ENCODE results near the gene TRIM24.

The TRIM24 gene

DNA sequence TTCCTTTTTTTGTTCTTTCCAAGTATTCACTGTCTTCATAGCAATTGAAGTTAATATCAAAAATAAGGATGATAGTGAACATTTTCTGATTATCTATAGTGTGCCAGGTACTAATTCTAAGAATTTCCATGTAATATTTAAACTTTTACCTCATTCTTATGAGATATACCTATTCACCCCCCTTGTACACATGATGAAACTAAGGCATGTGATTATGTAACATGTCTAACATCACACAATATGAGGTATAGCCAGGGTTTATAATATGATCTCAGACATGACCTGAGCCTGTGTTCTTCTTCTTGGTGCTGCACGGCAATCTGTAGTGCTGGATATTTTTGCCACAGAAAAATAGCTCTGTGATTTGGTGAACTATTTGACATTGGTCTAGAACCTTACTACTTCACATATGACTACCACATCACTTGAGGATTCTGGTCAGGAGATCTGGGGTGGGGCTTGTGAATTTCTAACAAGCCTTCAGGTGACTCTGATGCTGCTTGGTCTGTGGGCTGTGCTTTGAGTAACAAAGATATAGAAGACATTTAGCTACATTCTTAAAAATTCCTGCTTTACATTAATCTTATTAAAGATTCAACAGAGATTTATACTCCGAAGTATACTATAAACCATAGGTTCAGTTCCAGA is 79.1 kb downstream of the TRIM24 start:
- no peak for DNase-seq (ENCODE audit: low spot score)

DNA sequence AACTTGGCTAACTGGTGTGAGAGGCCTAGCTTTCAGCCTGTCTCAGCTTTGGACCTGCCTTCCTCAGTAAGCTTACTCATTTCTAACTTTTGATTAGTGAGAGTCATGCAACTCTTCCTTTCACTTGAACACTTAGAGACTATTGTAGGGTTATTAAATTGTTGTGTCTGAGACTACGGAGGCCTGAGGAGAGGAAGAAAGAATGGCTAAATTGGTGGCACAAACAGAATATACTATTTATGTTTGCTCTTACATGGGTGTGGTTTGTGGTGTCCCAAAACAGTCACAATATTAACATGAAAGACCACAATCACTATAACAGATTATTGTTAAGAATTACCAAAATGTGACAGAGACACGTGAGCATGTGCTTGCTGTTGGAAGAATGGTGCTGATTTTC is 82.1 kb downstream of the TRIM24 start:
- no peak for DNase-seq (ENCODE audit: low spot score)

DNA sequence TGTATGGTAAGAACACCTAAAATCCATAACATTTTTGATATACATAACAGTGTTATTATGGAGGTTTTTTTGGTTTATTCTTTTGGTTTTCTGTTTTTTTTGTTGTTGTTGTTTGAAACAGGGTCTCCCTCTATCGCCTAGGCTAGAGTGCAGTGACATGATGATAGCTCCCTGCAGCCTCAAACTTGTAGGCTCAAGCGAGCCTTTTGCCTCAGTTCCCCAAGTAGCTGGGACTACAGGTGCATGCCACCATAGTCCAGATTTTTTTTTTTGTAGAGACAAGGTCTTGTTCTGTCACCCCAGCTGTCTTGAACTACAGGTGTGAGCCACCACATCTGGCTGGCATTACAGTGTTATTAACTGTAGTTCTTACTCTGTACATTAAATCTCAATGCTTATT is 83.7 kb downstream of the TRIM24 start:
- no peak for DNase-seq (ENCODE audit: low spot score)

DNA sequence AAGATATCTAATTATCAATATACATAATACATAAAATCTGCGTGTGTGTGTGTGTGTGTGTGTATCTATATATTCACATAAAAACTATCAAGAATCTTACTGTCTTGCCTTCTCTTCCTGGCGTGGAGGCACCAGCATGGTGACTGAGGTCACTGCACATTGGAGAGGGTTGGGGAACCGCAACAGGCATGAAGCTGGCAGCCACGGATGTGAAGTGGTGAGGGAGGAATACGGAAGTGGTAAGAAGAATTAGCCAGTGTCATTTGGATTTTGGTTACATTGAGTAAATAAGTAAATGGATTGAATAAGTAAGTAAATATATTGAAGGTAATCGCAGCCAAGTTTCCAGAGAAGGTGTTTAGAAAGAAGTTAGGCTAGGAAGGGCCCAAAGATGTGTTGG is 85.1 kb downstream of the TRIM24 start:
- no peak for DNase-seq (ENCODE audit: low spot score)

DNA sequence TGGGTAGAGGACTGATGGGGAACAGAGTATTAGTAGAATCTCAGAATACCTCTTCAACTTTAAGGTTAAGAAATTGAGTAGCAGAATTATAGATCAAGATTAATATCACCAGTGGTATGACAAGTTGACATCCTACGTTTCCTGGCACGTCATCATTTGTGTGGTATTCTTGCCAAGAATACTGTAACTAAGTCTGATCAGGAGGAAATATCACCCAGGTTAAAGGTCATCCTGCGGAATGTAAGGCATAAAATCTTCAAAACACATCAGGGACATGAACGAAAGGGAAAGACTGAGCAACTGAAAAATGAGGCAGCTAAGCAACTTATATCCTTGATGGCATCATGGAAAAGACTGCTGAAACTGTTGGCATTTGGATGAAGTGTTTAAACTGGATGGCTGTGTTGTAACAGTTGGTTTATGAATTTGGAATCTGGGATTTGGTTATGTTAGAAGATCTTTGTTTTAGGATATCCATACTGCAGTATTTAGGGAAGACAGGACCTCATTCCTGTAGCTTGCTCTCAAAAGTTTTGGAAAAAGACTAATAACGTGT is 86.1 kb downstream of the TRIM24 start:
- no peak for DNase-seq (ENCODE audit: low spot score)

DNA sequence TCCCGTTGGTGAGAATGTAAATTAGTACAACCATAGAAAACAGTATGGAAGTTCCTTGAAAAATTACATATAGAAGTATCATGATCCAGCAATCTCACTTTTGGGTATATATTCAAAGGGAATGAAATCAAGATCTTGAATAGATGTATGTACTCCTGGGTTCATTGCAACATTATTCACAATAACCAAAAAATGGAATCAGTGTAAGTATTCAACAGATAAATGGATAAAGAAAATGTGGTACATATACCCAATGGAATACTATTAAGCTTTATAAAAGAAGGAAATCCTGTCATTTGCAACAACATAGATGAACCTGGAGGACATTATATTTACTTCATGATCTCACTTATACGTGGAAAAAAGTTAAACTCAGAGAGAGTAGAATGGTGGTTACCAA is 86.8 kb downstream of the TRIM24 start:
- DNase-seq (ENCODE audit: low spot score) = no peak

DNA sequence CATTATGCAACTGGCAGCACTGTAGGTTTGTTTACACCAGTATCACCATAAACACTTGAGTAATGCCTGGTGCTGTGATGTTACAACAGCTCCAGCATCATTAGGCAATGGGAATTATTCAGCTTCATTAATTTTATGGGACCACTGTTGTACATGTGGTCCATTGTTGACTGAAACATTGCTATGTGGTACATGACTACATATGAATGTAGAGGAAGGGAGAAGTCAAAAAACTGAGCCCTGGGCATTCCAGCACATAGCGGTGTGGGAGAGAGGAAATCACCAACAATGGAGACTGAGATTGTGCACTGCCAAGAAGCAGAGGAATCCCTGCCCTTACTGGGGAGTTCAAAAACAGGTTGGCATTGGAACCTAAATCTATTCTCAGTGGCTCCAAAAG is 89.0 kb downstream of the TRIM24 start:
- no peak for DNase-seq (ENCODE audit: low spot score)

DNA sequence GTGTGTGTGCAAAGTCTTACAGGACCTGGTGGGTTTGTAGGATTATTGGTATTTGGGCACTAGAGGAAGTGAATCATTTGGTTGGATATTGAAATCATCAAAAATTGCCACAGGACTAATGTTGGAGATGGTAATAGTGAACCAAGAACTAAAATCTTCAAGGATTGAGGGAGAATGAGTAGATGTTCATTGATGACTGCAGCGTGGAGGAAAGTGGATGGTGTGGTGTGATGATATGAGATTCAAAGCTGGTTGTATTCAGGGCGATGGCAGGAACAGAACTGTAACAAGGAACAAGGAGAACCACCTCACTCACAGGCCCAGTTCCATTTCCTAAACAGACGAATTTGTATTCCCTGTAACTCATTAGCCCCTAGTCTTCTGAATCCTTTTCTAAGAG is 90.3 kb downstream of the TRIM24 start:
- DNase-seq (ENCODE audit: low spot score) = no peak

DNA sequence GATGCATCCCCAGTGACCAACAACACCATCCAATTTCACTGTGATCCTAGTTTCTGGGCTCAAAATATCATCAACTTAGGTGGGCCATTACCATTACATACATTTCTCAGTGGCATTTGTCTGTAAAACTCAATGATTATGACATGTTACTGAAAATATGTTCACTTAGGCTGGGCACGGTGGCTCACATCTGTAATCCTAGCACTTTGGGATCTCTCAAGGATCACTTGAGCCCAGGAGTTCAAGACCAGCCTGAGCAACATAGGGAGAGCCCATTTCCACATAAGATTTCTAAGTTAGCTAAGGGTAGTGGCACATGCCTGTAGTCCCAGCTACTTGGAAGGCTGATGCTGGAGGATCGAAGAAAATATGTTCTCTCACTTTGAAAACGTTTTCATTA is 91.0 kb downstream of the TRIM24 start:
- no peak for DNase-seq (ENCODE audit: low spot score)

DNA sequence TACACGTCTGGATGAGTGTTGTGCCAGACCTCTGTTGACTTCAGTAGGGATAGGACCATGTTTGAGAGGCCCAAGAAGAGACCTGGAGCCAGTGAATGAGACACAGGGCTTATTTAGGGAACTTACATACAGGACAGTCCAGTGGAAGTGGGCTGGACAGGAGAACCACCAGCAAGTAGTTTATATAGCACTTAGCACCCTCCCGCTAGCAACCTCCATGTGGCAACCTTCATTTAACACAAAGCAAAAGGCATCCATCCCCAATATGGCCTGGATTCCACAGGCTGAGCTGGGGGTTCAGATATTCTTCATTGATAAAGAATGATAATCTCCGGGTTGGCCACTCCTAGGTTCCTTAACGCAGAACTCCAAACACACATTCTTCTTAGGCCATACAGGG is 93.7 kb downstream of the TRIM24 start:
- no peak for DNase-seq (ENCODE audit: low spot score)

DNA sequence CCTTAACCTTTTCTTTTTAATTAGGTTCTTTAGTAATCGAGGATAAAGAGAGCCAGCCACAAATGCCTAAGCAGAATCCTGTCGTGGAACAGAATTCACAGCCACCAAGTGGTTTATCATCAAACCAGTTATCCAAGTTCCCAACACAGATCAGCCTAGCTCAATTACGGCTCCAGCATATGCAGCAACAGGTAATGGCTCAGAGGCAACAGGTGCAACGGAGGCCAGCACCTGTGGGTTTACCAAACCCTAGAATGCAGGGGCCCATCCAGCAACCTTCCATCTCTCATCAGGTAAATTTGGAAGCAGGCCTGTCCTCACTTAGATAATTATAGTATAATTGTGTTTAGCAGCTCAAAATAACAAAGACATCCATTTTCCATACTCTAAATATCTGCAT is 94.6 kb downstream of the TRIM24 start:
- no peak for DNase-seq (ENCODE audit: low spot score)

DNA sequence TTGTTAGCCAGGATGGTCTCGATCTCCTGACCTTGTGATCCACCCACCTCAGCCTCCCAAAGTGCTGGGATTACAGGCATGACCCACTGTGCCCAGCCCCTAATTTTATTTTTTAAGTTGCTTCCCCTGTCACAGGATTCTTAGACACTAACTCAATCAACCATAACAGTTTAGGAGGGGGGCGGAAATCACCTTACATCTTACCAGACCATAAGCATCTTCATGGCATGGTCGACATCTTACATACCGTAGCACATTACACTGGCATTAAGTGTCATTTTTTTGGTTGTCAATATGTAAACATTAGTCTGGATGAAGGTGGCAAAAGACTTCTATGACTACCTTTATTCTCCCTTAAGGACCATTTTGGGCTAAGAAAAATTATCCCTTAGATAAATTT is 95.6 kb downstream of the TRIM24 start:
- DNase-seq (ENCODE audit: low spot score) = no peak

DNA sequence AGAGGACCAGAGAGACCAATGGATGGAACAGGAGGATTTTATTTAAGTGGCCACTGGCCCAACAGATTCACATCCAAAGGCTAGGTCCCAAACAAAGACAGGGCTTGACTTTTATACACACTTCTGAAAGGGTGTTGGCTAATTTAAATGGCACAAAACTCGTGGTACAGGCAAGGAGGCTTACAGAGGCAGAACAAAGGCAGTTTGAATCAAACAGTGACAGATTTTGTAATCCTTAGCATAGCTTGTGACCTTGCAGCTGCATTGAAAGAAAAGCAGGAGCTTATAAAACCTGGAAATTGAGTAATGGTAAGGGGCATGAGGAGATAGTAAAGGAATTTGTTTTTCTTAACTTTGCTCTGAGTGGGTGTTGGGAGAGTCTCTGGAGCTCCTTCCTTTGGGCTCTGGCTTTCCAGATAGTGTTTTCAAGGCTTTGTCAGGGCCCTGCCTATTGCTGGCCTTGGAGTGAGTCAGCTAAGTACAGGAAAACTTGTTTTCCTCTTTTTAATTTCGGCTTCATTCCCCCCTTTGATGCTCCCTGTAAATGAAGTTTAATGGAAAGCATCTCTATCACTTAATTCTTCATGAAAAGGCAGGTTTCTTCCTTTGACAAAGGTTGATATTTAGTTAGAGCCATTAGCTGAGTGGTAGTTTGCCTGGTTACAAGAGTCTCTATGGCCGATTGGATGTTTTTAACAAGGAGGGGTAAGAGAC is 96.9 kb downstream of the TRIM24 start:
- DNase-seq (ENCODE audit: low spot score) = no peak

DNA sequence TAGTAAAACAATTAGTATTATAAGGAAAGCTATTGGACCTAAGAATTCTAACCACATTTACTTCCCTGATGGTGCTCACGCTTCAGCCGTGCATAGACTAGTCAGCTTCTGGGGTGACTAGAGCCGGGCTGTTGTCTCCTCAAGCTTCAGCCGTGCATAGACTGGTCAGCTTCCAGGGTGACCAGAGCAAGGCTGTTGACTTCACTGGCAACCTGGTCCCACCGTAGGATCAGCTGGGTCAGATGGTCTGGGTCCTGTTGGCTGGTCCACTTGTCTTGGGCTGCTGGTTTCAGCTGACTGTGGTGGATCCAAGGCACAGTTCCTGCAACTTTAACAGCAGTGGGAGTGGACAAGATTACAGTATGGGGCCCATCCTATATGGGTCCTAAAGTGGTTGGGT is 99.4 kb downstream of the TRIM24 start:
- DNase-seq (ENCODE audit: low spot score) = no peak

DNA sequence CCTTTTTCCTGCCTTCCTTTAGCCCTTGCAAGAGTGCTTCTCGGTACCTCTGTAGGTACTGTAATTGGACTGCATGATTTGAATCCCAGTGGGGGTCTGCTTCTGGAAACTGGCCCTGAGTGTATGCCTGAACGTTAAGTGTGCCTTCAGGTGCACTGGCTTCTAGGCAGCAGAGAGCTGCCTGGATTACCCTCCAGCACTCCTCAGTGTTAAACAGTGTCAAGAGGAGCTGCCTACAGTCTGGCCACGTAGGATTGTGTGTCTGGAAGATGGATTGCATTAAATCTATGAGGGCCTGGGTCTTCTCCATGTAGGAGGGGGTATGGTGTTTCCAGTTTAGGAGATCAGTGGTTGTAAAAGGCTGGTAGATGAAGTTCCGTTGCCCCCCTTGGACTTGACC is 103.7 kb downstream of the TRIM24 start:
- no peak for DNase-seq (ENCODE audit: low spot score)

DNA sequence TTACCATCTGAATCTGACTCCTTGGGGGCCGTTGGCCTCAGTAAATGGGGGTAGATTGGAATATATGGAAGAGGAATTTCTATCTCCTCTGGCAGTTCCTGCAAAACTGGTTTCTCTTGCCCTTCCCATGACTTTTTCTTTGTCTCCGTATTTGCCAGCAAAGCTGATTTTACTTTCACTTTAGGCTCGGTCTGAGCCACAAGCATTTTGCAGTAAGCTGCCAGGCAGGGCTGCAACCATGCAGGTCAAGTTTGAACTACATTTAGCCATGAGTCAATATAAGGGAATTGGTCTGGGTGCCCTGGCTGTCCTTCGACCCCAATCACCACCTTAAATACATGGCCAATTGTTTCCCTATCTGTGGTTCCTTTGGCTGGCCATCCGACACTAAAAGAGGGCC is 104.3 kb downstream of the TRIM24 start:
- no peak for DNase-seq (ENCODE audit: low spot score)

DNA sequence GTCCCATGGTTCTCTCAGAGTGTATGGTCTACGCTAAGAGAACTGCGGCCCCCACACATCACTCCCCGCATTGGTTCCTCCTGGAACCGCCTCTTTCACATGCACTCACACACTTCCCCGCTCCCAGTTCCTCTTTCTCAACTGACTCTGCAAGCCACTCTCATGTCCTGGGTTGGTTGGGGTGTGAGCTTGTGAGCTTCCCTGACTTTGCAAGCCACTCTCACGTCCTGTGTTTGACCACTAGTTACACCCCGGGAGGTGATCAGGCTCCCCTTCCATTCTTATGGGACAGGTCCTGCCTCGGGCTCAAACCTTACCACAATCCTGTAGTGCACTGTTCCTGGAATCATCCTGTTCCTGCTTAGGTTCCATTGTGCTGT is 105.0 kb downstream of the TRIM24 start:
- no peak for DNase-seq (ENCODE audit: low spot score)

DNA sequence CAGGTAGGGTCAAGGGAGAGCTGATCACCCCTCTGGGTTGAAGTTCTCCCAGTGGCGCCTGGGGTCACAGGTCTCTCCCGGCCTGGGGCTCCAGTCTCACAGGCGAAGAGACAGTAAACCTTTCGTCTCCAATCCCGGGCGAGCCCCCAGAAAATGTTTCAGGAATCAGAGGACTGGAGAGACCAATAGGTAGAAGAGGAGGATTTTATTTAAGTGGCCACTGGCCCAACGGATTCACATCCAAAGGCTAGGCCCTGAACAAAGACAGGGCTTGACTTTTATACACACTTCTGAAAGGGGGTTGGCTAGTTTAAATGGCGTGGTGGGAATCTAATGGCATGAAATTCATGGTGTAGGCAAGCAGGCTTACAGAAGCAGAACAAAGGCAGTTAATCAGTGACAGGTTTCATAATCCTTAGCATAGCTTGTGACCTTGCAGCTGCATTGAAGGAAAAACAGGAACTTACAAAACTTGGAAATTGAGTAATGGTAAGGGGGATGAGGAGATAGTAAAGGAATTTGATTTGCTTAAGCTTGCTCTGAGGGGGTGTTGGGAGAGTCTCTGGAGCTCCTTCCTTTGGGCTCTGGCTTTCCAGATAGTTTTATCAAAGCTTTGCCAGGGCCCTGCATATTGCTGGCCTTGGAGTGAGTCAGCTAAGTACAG is 105.5 kb downstream of the TRIM24 start:
- no peak for DNase-seq (ENCODE audit: low spot score)

DNA sequence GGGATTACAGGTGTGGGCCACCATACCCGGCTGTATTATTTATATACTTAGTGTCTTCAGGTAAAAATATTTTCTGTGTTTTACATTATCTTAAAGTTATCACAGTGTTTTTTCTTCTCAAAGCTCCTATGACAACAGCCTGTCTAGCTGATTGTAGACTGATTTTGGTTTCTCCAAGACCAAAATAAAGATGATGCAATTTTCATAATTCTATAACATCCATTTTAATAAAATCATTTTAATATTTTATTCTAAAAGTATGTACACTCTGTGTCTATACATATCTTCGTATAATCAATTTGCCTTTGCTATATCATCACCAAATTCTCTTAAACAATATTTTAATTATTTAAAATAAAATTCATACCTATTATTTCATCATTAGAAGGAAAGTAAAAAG is 108.6 kb downstream of the TRIM24 start:
- DNase-seq (ENCODE audit: low spot score) = no peak

DNA sequence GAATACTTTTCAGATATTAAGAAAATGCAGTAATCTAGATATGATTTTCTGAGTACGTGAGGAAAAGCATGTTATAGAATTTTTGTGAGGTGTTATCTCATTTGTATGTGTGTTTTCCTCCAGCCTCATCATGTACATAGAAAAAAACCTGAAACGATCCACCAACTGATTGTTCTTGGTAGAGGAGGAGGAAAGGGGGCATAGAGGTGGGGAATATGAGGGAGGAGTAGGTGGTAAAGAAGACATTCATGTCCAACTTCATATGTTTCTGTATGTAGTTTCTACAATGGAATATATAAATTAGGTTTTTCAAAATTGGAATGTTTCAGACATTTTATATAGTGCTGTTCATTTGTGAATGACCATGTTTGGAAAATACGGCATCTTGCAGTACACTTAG is 109.4 kb downstream of the TRIM24 start:
- no peak for DNase-seq (ENCODE audit: low spot score)

DNA sequence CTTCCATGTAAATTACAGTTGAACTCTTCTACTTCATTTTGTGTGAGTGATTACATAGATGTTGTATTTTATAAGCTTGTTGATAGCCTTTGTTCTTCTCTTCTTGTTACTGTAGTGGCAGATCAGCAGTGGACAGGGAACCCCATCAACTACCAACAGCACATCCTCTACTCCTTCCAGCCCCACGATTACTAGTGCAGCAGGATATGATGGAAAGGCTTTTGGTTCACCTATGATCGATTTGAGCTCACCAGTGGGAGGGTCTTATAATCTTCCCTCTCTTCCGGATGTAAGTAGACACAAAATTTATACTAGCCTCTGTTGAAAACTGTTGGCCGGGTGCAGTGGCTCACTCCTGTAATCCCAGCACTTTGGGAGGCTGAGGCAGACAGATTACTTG is 110.7 kb downstream of the TRIM24 start:
- no peak for DNase-seq (ENCODE audit: low spot score)

DNA sequence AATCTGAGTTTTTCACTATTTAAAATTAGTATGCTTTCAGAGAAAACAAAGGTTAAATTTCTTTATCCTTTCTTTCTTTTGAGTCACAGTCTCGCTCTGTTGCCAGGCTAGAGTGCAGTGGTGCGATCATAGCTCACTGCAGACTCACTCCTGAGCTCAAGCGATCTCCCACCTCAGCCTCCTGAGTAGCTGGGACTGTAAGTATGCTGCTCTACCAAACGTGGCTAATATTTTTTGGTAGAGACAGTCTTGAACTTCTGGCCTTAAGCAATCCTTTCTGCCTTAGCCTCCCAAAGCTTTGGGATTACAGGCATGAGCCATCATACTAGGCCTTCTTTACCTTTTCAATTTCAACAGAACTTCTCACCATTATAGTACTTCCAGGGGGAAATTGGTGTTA is 113.7 kb downstream of the TRIM24 start:
- no peak for DNase-seq (ENCODE audit: low spot score)

DNA sequence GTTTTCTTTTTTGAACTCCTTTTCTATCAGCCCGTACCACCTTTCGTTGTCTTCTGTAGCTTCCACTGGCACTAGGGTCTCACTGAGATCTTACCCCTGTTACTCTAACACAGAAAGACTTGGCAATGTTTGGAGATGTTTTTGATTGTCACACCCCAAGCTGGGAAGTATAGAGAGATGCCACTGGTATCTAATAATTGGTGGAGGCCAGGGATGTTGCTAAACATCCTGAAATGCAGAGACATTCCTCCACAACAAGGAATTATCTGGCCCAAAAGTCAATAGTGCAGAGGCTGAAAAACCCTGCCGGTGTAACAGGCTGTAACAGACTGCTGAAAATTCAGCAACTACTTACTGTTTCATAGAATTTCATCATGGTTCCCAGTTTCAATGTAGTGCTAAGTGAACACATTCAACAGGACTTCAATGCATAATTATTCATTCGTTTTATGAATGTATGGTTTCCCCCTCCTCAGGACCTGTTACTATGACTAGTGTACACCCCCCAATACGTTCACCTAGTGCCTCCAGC is 115.9 kb downstream of the TRIM24 start:
- DNase-seq (ENCODE audit: low spot score) = no peak

Data from D341Med (cell line).